ENCODE measurements around the gene WDR90.

GRCh38 chr16:679814-680624 is 30.9 kb downstream of the WDR90 start, which contains the start of gene STUB1:
- TF ChIP-seq EZH2 (IDR thresholded peaks at IDR 0.05; ENCODE audit: borderline replicate concordance, low read length) (no peak), CTCF (conservative IDR thresholded peaks at IDR 0.05 in 1 of 2, IDR thresholded peaks at IDR 0.05 in 1 of 2; ENCODE audit: extremely low read depth in 1 of 2, insufficient read depth in 1 of 2, low read depth in 1 of 2, low read length in 2 of 2) (no peak)
